ENCODE data around the gene DNAJC30. TPM values are rescaled to one million over a fixed set of nuclear protein-coding genes. Genes with fewer than 3 reads are reported as not detected.

The DNAJC30 gene
- total and polyA plus RNA-seq, 11 donors: 6.8 to 21.1 (median 14.0) TPM

- H3K36me3 ChIP-seq: peaks cover 0 to 86% (median 79%) of the 10 kb centered on the region in 9 donors
- WGBS, 4 donors: 89 to 95% (median 94%) methylated on average over 4 of the region's 4 CpGs
- TF ChIP-seq CTCF (IDR thresholded peaks at IDR 0.05): no peak
- TF ChIP-seq POLR2A (IDR thresholded peaks at IDR 0.05): no peak
- H3K4me3 ChIP-seq: no peak overlapping the region
- no peak for ATAC-seq
- H3K27ac ChIP-seq: no peak overlapping the region
- H3K4me1 ChIP-seq: no peaks in the 10 kb centered on the region
- no peaks in the 10 kb centered on the region for H3K27me3 ChIP-seq
- no peaks in the 10 kb centered on the region for H3K9me3 ChIP-seq
- intact Hi-C loops (cut with DNase I): no loop called here
- no peak for DNase-seq
These were observed 13.1 kb upstream of the DNAJC30 start for GRCh38 chr7:73696372-73696771.

GRCh38 chr7:73690646-73691045 is 7.4 kb upstream of the DNAJC30 start:
- WGBS, 4 donors: 75 to 89% (median 77%) methylated on average over 7 of the region's 7 CpGs

GRCh38 chr7:73688288-73688687 is 5.0 kb upstream of the DNAJC30 start:
- whole genome bisulfite sequencing, 4 donors: 86 to 91% (median 87%) methylated on average over 8 of the region's 8 CpGs
- Histone ChIP-seq H3K9me3 (no peaks in the 10 kb centered on the region), H3K27me3 (no peaks in the 10 kb centered on the region), H3K4me3 (no peak overlapping the region), H3K36me3 (peaks cover 0 to 68% (median 61%) of the 10 kb centered on the region in 9 donors), H3K4me1 (peaks cover 0 to 14% (median 5%) of the 10 kb centered on the region in 12 donors), H3K27ac (no peak overlapping the region)
- ATAC-seq: no peak
- intact Hi-C loops (cut with DNase I): no loop called here
- DNase-seq: no peak
- TF ChIP-seq POLR2A (IDR thresholded peaks at IDR 0.05): no peak
- no peak for TF ChIP-seq CTCF (IDR thresholded peaks at IDR 0.05)

More at GRCh38 chr7:73690646-73691045, 7.4 kb upstream of the DNAJC30 start:
- Histone ChIP-seq H3K36me3 (peaks cover 0 to 91% (median 85%) of the 10 kb centered on the region in 9 donors), H3K27me3 (no peaks in the 10 kb centered on the region), H3K4me3 (no peak overlapping the region), H3K4me1 (no peaks in the 10 kb centered on the region), H3K27ac (no peak overlapping the region), H3K9me3 (no peaks in the 10 kb centered on the region)
- intact Hi-C loops (cut with DNase I): no loop called here
- TF ChIP-seq POLR2A (IDR thresholded peaks at IDR 0.05) (no peak), CTCF (IDR thresholded peaks at IDR 0.05) (no peak)
- ATAC-seq (no peak), DNase-seq (no peak)

- ATAC-seq (no peak), DNase-seq (no peak)
- H3K4me3 ChIP-seq: no peak overlapping the region
- H3K27ac ChIP-seq: no peak overlapping the region
- H3K27me3 ChIP-seq: no peaks in the 10 kb centered on the region
- H3K36me3 ChIP-seq: peaks cover 0 to 43% (median 31%) of the 10 kb centered on the region in 9 donors
- H3K4me1 ChIP-seq: peaks cover 7 to 40% (median 25%) of the 10 kb centered on the region in 12 donors
- intact Hi-C loops (cut with DNase I): no loop called here
- TF ChIP-seq CTCF (IDR thresholded peaks at IDR 0.05): no peak
- TF ChIP-seq POLR2A (IDR thresholded peaks at IDR 0.05): no peak
- WGBS, 4 donors: 94 to 97% (median 96%) methylated on average over 18 of the region's 18 CpGs
- no peaks in the 10 kb centered on the region for H3K9me3 ChIP-seq
These were observed 2.1 kb upstream of the DNAJC30 start for GRCh38 chr7:73685311-73685710.
